Neural crest cell (in vitro differentiated cells): Measurements from ENCODE around the gene ACKR3. TPM values are rescaled to one million over a fixed set of nuclear protein-coding genes. Genes with fewer than 3 reads are reported as not detected.

Experiments used
- DNase-seq: peaks from one replicate; pipeline ENCODE4 v3.0.0; 2021; ENCODE audit warnings: low read depth, mixed read lengths, low spot score
- H3K27ac Mint-ChIP-seq: one replicate; pipeline ENCODE4 v1.8.0; 2021; ENCODE audit warnings: mild to moderate bottlenecking, mixed read lengths; ENCODE audit not compliant: unreplicated experiment
- H3K27me3 Mint-ChIP-seq: 2 replicates; pipeline ENCODE4 v1.8.0; 2021; ENCODE audit warnings: low read depth, mild to moderate bottlenecking, mixed read lengths
- H3K36me3 Mint-ChIP-seq: 2 replicates; pipeline ENCODE4 v1.8.0; 2021; ENCODE audit warnings: low read depth, mild to moderate bottlenecking, mixed read lengths
- H3K4me1 Mint-ChIP-seq: 2 replicates; pipeline ENCODE4 v1.8.0; 2021; ENCODE audit warnings: mixed read lengths
- H3K4me3 Mint-ChIP-seq: one replicate; pipeline ENCODE4 v1.8.0; 2021; ENCODE audit warnings: mild to moderate bottlenecking, mixed read lengths
- H3K9me3 Mint-ChIP-seq: 2 replicates; pipeline ENCODE4 v1.8.0; 2021; ENCODE audit warnings: mixed read lengths
- CTCF ChIP-seq: fragments of 200-600 bp; sonication (generic); conservative IDR thresholded peaks from 2 replicates; pipeline ENCODE4 v1.5.0; 2021; ENCODE audit warnings: antibody characterized with exemption, mild to moderate bottlenecking
- total RNA-seq: library from RNA; stranded (reverse); gene quantifications from 2 replicates; pipeline ENCODE4 v1.2.1, GENCODE V29; 2021

The ACKR3 gene
- total RNA-seq, 1 donor from 2014 or later, result 24.5 TPM

GRCh38 chr2:236617221-236617737, 47.7 kb downstream of the ACKR3 start:
- peaks cover 25% of the 10 kb centered on the region for H3K4me1 Mint-ChIP-seq
- no peaks in the 10 kb centered on the region for H3K36me3 Mint-ChIP-seq
- no peak for DNase-seq
- no peak overlapping the region for H3K27ac Mint-ChIP-seq
- no peak for TF ChIP-seq CTCF
- no peaks in the 10 kb centered on the region for H3K9me3 Mint-ChIP-seq
- no peak overlapping the region for H3K4me3 Mint-ChIP-seq
- no peaks in the 10 kb centered on the region for H3K27me3 Mint-ChIP-seq

GRCh38 chr2:236617796-236618195, 48.2 kb downstream of the ACKR3 start:
- Mint-ChIP-seq H3K4me3 (no peak overlapping the region), H3K4me1 (peaks cover 25% of the 10 kb centered on the region)

GRCh38 chr2:236618370-236618769, 48.7 kb downstream of the ACKR3 start:
- H3K27ac Mint-ChIP-seq, result no peak overlapping the region

More at GRCh38 chr2:236617796-236618195, 48.2 kb downstream of the ACKR3 start:
- no peaks in the 10 kb centered on the region for H3K27me3 Mint-ChIP-seq
- H3K9me3 Mint-ChIP-seq, result no peaks in the 10 kb centered on the region
- no peak for DNase-seq
- no peaks in the 10 kb centered on the region for H3K36me3 Mint-ChIP-seq
- no peak for TF ChIP-seq CTCF
- H3K27ac Mint-ChIP-seq, result no peak overlapping the region

GRCh38 chr2:236619910-236620612, 50.4 kb downstream of the ACKR3 start:
- Mint-ChIP-seq H3K9me3 (no peaks in the 10 kb centered on the region), H3K27me3 (no peaks in the 10 kb centered on the region), H3K27ac (no peak overlapping the region)

More at GRCh38 chr2:236618370-236618769, 48.7 kb downstream of the ACKR3 start:
- Mint-ChIP-seq H3K4me3 (no peak overlapping the region), H3K4me1 (peaks cover 19% of the 10 kb centered on the region), H3K9me3 (no peaks in the 10 kb centered on the region), H3K27me3 (no peaks in the 10 kb centered on the region), H3K36me3 (no peaks in the 10 kb centered on the region)
- no peak for TF ChIP-seq CTCF
- DNase-seq, result no peak

GRCh38 chr2:236621786-236622185, 52.2 kb downstream of the ACKR3 start:
- no peaks in the 10 kb centered on the region for H3K36me3 Mint-ChIP-seq
- TF ChIP-seq CTCF, result no peak
- DNase-seq, result no peak
- no peak overlapping the region for H3K27ac Mint-ChIP-seq
- H3K4me1 Mint-ChIP-seq, result peaks cover 21% of the 10 kb centered on the region
- no peaks in the 10 kb centered on the region for H3K9me3 Mint-ChIP-seq
- no peaks in the 10 kb centered on the region for H3K27me3 Mint-ChIP-seq
- H3K4me3 Mint-ChIP-seq, result no peak overlapping the region

More at GRCh38 chr2:236619910-236620612, 50.4 kb downstream of the ACKR3 start:
- no peak for DNase-seq
- Mint-ChIP-seq H3K4me1 (peaks cover 10% of the 10 kb centered on the region), H3K4me3 (no peak overlapping the region), H3K36me3 (no peaks in the 10 kb centered on the region)
- no peak for TF ChIP-seq CTCF
